CD14-positive monocyte (primary cell): ENCODE data around the gene APBB1. TPM values are rescaled to one million over a fixed set of nuclear protein-coding genes. Genes with fewer than 3 reads are reported as not detected.

ENCODE experiments used
- DNase-seq, 3 donors: peaks; one replicate each; pipeline ENCODE4 v3.0.0-alpha.2; 2011 to 2022
- H2AFZ ChIP-seq: 2 replicates; pipeline ENCODE4 v1.6.0; 2012; ENCODE audit warnings: mild to moderate bottlenecking, low read depth, low read length, inconsistent platforms; ENCODE audit not compliant: insufficient read depth, poor library complexity, severe bottlenecking
- H3K27ac ChIP-seq, 2 donors: 1 replicate in 1 of 2; 2 replicates in 1 of 2; pipeline ENCODE4 v1.5.1; 2012 to 2013; ENCODE audit warnings: low read length in 2 of 2, control low read depth in 1 of 2, inconsistent platforms in 1 of 2, low read depth in 1 of 2, mild to moderate bottlenecking in 1 of 2
- H3K27me3 ChIP-seq, 2 donors: one replicate each; pipeline versions ENCODE4 v1.6.0 to v1.6.1; 2011 to 2013; ENCODE audit warnings: low read length in 2 of 2; ENCODE audit not compliant: control insufficient read depth in 2 of 2, insufficient read depth in 2 of 2
- H3K36me3 ChIP-seq, 2 donors: replicated peaks in 1 of 2; 1 replicate in 1 of 2; 2 replicates in 1 of 2; pipeline versions ENCODE4 v1.5.1 to v1.6.1; 2012 to 2013; ENCODE audit warnings: low read length in 2 of 2, control low read depth in 1 of 2, inconsistent platforms in 1 of 2, mild to moderate bottlenecking in 1 of 2; ENCODE audit not compliant: insufficient read depth in 2 of 2, control insufficient read depth in 1 of 2
- H3K4me1 ChIP-seq, 2 donors: 1 replicate in 1 of 2; 2 replicates in 1 of 2; pipeline versions ENCODE4 v1.5.1 to v1.6.1; 2012 to 2013; ENCODE audit warnings: low read length in 2 of 2, control low read depth in 1 of 2, inconsistent platforms in 1 of 2, mild to moderate bottlenecking in 1 of 2, moderate library complexity in 1 of 2; ENCODE audit not compliant: insufficient read depth in 2 of 2, control insufficient read depth in 1 of 2
- H3K4me2 ChIP-seq: replicated peaks from 2 replicates; pipeline ENCODE3; 2012; ENCODE audit warnings: low read length, moderate library complexity, mild to moderate bottlenecking; ENCODE audit not compliant: poor library complexity, severe bottlenecking; ENCODE audit errors: extremely low read depth
- H3K4me3 ChIP-seq, 3 experiments: fragments of 200-600 bp in 1 of 3; sonication (generic) in 1 of 3; replicated peaks in 1 of 3; 1 replicate in 2 of 3; 2 replicates in 1 of 3; pipeline ENCODE4 v1.5.1; 2011 to 2013; ENCODE audit warnings: low read length in 3 of 3, mild to moderate bottlenecking in 3 of 3, control low read depth in 2 of 3, low read depth in 2 of 3, inconsistent platforms in 1 of 3, moderate library complexity in 1 of 3
- H3K79me2 ChIP-seq: 2 replicates; pipeline ENCODE4 v1.6.0; 2012; ENCODE audit warnings: mild to moderate bottlenecking, control low read depth, inconsistent platforms, low read length, moderate library complexity; ENCODE audit not compliant: insufficient read depth
- H3K9ac ChIP-seq: 2 replicates; pipeline ENCODE4 v1.6.0; 2017; ENCODE audit warnings: low read length, mild to moderate bottlenecking; ENCODE audit not compliant: insufficient read depth, poor library complexity, severe bottlenecking
- H3K9me3 ChIP-seq, 2 donors: replicated peaks in 1 of 2; 1 replicate in 1 of 2; 2 replicates in 1 of 2; pipeline versions ENCODE4 v1.5.1 to v1.6.1; 2012 to 2013; ENCODE audit warnings: low read length in 2 of 2, control low read depth in 1 of 2; ENCODE audit not compliant: control insufficient read depth in 1 of 2, insufficient read depth in 1 of 2
- H4K20me1 ChIP-seq: 2 replicates; pipeline ENCODE4 v1.6.0; 2012; ENCODE audit warnings: mild to moderate bottlenecking, low read length, control low read depth, moderate library complexity; ENCODE audit not compliant: insufficient read depth
- H3K27ac Mint-ChIP-seq, 7 donors: one replicate each; pipeline ENCODE4 v1.8.0; 2020; ENCODE audit warnings: mild to moderate bottlenecking in 7 of 7, mixed read lengths in 7 of 7, moderate library complexity in 6 of 7, inconsistent platforms in 2 of 7
- H3K27me3 Mint-ChIP-seq, 3 donors: one replicate each; pipeline ENCODE4 v1.8.0; 2021 to 2022; ENCODE audit warnings: low read depth in 3 of 3, mild to moderate bottlenecking in 3 of 3, mixed read lengths in 3 of 3, moderate library complexity in 3 of 3, inconsistent platforms in 1 of 3
- H3K36me3 Mint-ChIP-seq, 2 donors: one replicate each; pipeline ENCODE4 v1.8.0; 2020; ENCODE audit warnings: mixed read lengths in 2 of 2, inconsistent platforms in 1 of 2, mild to moderate bottlenecking in 1 of 2
- H3K4me1 Mint-ChIP-seq: one replicate; pipeline ENCODE4 v1.8.0; 2020; ENCODE audit warnings: mild to moderate bottlenecking, mixed read lengths
- H3K4me3 Mint-ChIP-seq, 2 donors: one replicate each; pipeline ENCODE4 v1.8.0; 2020; ENCODE audit warnings: mild to moderate bottlenecking in 2 of 2, mixed read lengths in 2 of 2, moderate library complexity in 1 of 2
- H3K9me3 Mint-ChIP-seq, 7 donors: one replicate each; pipeline ENCODE4 v1.8.0; 2020 to 2022; ENCODE audit warnings: mixed read lengths in 7 of 7, mild to moderate bottlenecking in 6 of 7, moderate library complexity in 6 of 7, inconsistent platforms in 2 of 7
- WGBS: methylation state at CpG from one replicate; pipeline ENCODE4 v1.1.5; 2013; ENCODE audit warnings: missing lambda C conversion rate; ENCODE audit not compliant: insufficient coverage; 5-methylcytosine and 5-hydroxymethylcytosine counted together
- intact Hi-C, 2 donors: fragments of 100-400 bp; cut with micrococcal nuclease; formaldehyde crosslinking; loops; one replicate each; pipeline versions ENCODE4 v1.15.0 to v1.15.1; 2023
- polyA plus RNA-seq, 3 donors: library from polyadenylated mRNA; depleted of rRNA in 1 of 3; unstranded in 2 of 3; stranded (reverse) in 1 of 3; fragments of 300-500 nt in 2 of 3; fragments of >200 nt in 1 of 3; fragmentation: Illumina TruSeq in 2 of 3; gene quantifications; 1 replicate in 2 of 3; 2 replicates in 1 of 3; pipeline ENCODE4 v1.2.3, GENCODE V29; 2012 to 2021
- TF ChIP-seq, protein P1 (sequence below): fragments of 200-600 bp; IDR thresholded peaks from one replicate; pipeline ENCODE4 v1.8.0; 2022; ENCODE audit warnings: antibody characterized with exemption, mild to moderate bottlenecking

The APBB1 gene
- polyA plus RNA-seq, 3 donors, result 0.85 to 2.5 (median 2.4) TPM

DNA sequence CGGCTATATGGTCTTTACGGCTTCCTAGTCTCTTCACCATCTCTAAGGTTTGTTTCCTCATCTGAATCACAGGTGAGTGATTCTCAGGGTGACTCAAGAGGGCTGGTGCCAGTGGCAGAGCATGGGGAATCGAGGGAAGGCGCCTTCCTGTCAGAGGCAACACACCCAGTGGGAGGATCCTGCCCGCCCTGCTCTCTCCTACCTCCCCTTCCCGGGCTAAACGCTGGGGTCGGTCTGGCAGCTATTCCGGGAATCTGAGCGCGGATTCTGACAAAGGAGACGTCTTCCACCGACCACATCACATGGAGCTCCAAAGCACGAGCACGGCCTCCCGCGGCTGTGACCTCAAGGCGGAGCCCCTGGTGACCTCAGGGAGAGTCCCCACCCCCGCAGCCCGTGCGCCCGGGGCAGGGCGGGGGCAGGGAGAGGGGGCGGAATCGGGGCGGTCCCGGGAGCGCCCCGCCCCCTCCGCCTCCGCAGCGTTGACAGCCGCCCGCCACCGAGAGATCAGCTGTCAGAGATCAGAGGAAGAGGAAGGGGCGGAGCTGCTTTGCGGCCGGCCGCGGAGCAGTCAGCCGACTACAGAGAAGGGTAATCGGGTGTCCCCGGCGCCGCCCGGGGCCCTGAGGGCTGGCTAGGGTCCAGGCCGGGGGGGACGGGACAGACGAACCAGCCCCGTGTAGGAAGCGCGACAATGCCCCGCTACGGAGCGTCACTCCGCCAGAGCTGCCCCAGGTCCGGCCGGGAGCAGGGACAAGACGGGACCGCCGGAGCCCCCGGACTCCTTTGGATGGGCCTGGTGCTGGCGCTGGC lies 28.8 kb downstream of the APBB1 start, which contains the start of gene SMPD1:
Gene SMPD1 (plus strand): TSS at position 570 of the 813 bp plus-strand sequence. CDS start 125 bp downstream, at position 695.
- H3K9me3 ChIP-seq, result no peaks in the 10 kb centered on the region
- H3K4me1 Mint-ChIP-seq, result peaks cover 35% of the 10 kb centered on the region
- WGBS, result under 1% methylated on average over 52 of the region's 63 CpGs

DNA sequence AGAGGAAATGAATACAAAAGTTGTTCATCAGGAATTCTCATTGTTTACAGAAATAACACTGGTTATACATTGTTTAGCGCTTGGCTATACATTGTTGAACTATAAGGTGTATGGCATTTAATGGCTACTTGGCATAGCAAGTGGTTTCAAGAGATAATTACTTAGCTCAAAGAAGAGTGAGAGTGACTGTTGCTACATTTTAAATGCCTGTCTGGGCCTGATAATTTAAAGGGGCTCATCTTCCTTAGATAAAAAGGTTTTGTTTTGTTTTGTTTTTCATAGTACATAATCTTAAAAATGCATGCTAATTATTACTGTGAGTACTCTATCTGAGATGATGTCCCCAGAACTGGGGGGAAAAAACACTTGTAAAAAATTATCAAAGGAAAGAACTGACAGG lies 30.1 kb downstream of the APBB1 start:
- H3K9ac ChIP-seq, result no peak overlapping the region

More for the DNA sequence above, 28.8 kb downstream of the APBB1 start, which contains the start of gene SMPD1:
- H3K4me3 ChIP-seq, result peak within 1 kb of the TSS; percentile 62 to 91 (median 70)
- intact Hi-C loops, result loop anchor here (2.0 to 5.0 kb wide), 3 partner anchors 91 to 222 kb away; partner anchors contain the start of genes ARFIP2 (in 2 of the 2), TIMM10B (in 2 of the 2) and TAF10 (in 1 of the 2)
- peaks cover 10% of the 10 kb centered on the region for H3K79me2 ChIP-seq
- Mint-ChIP-seq H3K4me3 (peak within 1 kb of the TSS; percentile 87 to 97), H3K36me3 (peaks cover 24 to 36% of the 10 kb centered on the region in 2 donors), H3K9me3 (peaks cover 0 to 2% (median 0%) of the 10 kb centered on the region in 7 donors), H3K27me3 (peaks cover 0 to 2% (median 0%) of the 10 kb centered on the region in 3 donors), H3K27ac (peak within 1 kb of the TSS; percentile 94 to 99 (median 97))
- H4K20me1 ChIP-seq, result no peaks in the 10 kb centered on the region
- TF ChIP-seq, protein P1, sequence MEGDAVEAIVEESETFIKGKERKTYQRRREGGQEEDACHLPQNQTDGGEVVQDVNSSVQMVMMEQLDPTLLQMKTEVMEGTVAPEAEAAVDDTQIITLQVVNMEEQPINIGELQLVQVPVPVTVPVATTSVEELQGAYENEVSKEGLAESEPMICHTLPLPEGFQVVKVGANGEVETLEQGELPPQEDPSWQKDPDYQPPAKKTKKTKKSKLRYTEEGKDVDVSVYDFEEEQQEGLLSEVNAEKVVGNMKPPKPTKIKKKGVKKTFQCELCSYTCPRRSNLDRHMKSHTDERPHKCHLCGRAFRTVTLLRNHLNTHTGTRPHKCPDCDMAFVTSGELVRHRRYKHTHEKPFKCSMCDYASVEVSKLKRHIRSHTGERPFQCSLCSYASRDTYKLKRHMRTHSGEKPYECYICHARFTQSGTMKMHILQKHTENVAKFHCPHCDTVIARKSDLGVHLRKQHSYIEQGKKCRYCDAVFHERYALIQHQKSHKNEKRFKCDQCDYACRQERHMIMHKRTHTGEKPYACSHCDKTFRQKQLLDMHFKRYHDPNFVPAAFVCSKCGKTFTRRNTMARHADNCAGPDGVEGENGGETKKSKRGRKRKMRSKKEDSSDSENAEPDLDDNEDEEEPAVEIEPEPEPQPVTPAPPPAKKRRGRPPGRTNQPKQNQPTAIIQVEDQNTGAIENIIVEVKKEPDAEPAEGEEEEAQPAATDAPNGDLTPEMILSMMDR, result no peak
- peaks cover 8 to 22% of the 10 kb centered on the region in 2 donors for H3K36me3 ChIP-seq
- H3K4me1 ChIP-seq, result peaks cover 15 to 19% of the 10 kb centered on the region in 2 donors
- peak; percentile 92 to 94 (median 93) for DNase-seq
- peak within 1 kb of the TSS; percentile 93 for H2AFZ ChIP-seq
- H3K27ac ChIP-seq, result peak within 1 kb of the TSS; percentile 76 to 93
- H3K27me3 ChIP-seq, result no peaks in the 10 kb centered on the region
- peak within 1 kb of the TSS; percentile 94 for H3K4me2 ChIP-seq
- H3K9ac ChIP-seq, result peak within 1 kb of the TSS; percentile 90

More for the DNA sequence above, 30.1 kb downstream of the APBB1 start:
- peaks cover 6 to 11% of the 10 kb centered on the region in 2 donors for H3K36me3 ChIP-seq
- peaks cover 0 to 2% (median 2%) of the 10 kb centered on the region in 3 donors for H3K27me3 Mint-ChIP-seq
- no CpG with 5 or more reads among the region's 1 CpG for WGBS
- H3K27ac Mint-ChIP-seq, result peak overlapping the region in 1 of 7 donors; percentile 97
- no peak for DNase-seq
- peaks cover 0 to 3% (median 0%) of the 10 kb centered on the region in 7 donors for H3K9me3 Mint-ChIP-seq
- H3K79me2 ChIP-seq, result peaks cover 10% of the 10 kb centered on the region
- intact Hi-C loops, result loop anchor here in 1 of 2 donors (5.0 kb wide), 1 partner anchor 94 kb away; the partner anchor contains the start of genes ARFIP2 and TIMM10B
- H3K4me1 ChIP-seq, result peaks cover 15 to 19% of the 10 kb centered on the region in 2 donors
- H3K27ac ChIP-seq, result no peak overlapping the region
- H4K20me1 ChIP-seq, result no peaks in the 10 kb centered on the region
- no peak overlapping the region for H3K4me2 ChIP-seq
- peaks cover 35% of the 10 kb centered on the region for H3K4me1 Mint-ChIP-seq
- H2AFZ ChIP-seq, result peak overlapping the region; percentile 93
- TF ChIP-seq, protein P1, result no peak
- peaks cover 17 to 26% of the 10 kb centered on the region in 2 donors for H3K36me3 Mint-ChIP-seq
- H3K27me3 ChIP-seq, result no peaks in the 10 kb centered on the region
- no peak overlapping the region for H3K4me3 ChIP-seq
- no peak overlapping the region for H3K4me3 Mint-ChIP-seq
- no peaks in the 10 kb centered on the region for H3K9me3 ChIP-seq
